GM18519 (cell line): ENCODE measurements around the gene LMO3.
"Not testable (repeated sequence)": the region's sequence is repeated elsewhere in the genome, so short reads cannot be mapped to it uniquely, and the experiment has no call there.

Source experiments
- ATAC-seq: cut with Tn5 transposase; IDR thresholded peaks from one replicate; pipeline ENCODE4 v1.9.1; 2021; ENCODE audit warnings: mild to moderate bottlenecking, moderate library complexity; ENCODE audit not compliant: unreplicated experiment, low FRiP score

LMO3 gene

DNA sequence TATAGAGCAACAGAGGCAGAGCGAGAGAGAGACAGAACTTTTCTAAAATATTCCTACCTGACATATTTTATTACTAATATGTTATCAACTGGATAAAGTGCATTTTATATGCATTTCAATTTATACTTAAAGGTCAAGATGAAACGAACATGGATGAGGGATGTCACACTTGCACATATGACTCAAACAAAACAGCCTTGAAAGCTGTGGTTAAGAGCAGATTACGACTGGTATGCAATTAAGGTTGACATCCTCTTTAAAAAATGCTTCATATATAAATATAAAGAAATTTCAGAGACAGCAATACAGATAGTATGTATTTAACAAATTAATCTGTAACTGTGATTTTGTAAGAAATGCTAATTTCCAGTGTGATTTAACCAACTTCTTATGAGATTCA lies 52.5 kb downstream of the LMO3 start:
- ATAC-seq, result no peak

DNA sequence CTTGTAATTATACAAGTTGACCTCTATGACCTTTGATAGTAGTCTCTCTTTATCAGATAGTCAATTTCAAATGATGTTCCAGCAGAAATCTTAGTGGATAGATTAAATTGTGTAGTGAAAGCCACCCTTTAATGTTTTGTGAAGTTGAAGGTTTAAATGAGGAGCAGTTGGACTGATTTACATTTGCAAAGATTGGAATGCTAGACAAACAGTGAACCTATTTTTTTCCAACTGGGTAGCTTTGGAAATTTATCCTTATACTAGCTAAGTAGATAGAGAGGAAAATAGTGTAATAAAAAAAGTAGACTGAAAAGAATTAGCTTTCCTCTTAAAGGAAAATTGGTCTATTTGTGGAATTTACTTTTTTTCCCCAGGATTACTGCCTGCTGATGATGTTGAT lies 53.7 kb downstream of the LMO3 start:
- no peak for ATAC-seq

GRCh38 chr12:16545836-16546235 lies 60.1 kb downstream of the LMO3 start:
- ATAC-seq, result no peak

- no peak for ATAC-seq
These were observed 63.4 kb downstream of the LMO3 start for GRCh38 chr12:16542586-16542985.

DNA sequence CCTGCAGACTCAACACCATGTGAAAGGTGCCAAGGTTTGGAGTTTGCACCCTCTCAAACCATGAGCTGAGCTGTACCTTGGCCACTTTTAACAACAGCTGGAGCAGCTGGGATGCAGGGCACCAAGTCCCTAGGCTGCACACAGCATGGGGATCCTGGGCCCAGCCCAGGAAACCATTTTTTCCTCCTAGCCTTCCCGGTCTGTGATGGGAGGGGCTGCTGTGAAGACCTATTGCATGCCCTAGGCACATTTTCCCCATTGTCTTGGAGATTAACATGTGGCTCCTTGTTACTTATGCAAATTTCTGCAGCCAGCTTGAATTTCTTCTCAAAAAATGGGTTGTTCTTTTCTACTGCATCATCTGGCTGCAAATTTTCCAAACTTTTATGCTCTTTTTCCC lies 68.3 kb downstream of the LMO3 start:
- not testable (repeated sequence) for ATAC-seq

- ATAC-seq, result no peak
These were observed 74.3 kb downstream of the LMO3 start for GRCh38 chr12:16531621-16532020.

- no peak for ATAC-seq
These were observed 75.6 kb downstream of the LMO3 start for GRCh38 chr12:16530268-16530850.

GRCh38 chr12:16526693-16527092 lies 79.3 kb downstream of the LMO3 start:
- no peak for ATAC-seq

DNA sequence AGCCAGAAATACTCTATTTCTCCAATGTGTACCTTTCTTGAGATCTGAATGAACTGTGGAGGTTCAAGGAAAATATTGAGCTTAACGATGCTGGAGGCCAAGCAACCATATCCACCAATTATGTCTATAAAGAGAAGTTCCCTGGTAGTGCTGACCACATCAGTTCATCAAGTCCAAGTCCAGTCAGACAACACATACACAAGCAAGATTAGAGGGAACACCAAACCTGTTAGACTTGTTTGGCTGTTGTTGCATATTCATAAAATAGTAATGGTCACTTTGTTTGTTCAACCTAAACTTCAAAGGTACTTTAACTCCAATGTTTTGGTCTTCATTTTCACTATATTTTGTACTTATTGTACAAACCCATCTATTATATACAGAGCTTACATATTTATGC lies 81.6 kb downstream of the LMO3 start:
- no peak for ATAC-seq

DNA sequence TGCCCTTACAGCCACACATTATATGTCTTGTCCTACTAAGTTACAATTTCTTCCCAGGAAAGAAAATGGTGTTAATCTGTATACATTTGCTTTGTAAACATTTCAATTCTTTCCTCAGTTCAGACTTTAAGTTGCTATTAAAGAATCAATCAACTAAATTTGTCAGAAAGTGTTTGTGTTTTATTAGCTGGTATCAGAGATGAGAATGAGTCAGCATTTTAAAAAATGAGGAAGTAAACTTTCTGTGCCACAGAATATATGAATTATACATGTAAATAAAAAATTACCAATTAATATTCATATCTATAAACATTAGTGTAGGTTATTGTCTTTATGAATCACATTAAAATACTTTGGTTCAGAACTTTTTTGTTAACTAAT lies 82.0 kb downstream of the LMO3 start:
- no peak for ATAC-seq

- no peak for ATAC-seq
These were observed 82.5 kb downstream of the LMO3 start for GRCh38 chr12:16523284-16523950.

DNA sequence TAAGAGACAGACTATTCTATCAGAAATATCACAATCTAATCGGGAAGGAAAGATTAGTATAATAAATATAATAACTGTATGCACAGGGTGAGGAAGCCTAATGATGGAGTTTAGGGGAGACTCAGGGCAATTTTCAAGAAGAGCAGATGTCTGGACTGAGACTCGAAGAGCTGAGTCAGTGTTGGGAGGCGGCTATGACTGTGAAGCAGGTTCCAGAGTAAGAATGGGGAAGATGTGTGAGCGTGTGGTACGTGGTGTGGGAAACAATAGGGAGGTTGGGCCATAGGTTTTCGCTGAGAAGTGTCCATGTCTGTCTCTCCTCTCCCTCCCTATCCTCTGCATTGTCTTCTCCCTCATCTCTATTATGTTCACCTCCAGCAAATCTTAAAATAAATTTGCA lies 85.6 kb downstream of the LMO3 start:
- no peak for ATAC-seq

DNA sequence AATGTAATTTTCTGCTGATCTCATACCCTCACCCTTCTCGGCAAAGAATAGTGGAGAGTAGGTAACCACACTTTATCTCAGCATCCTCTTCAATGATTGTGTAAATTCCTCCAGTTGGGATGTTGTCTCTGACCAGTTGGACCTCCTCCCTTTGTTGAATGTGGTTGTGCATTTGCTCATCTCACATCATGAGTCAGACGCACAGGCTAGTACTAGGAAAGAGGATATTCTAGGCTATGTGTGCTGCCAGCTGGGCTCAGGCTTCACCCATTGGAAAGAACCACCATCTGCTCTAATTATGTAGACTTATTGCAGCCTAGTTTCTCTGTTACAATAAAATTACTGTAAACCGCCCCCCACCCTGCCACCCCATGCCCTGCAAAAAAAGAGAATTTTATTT lies 90.3 kb downstream of the LMO3 start:
- ATAC-seq, result no peak

DNA sequence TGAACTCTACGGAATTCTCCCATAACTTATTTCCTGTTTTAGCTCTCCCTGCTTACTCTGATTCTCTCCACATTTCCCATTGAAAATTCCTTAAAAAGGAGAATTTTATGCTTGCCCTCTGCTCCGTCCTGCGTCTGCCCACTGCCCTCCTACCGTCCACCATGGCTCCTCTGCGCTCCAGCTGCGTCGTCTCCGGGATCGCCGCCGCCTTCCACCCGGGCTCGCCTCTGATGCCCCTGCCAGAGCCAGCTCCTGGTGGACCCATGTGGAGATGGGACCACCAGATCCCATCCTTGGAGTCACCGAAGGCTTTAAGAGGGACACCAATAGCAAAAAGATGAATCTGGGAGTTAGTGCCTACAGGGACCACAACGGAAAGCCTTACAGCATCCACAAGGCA lies 92.7 kb downstream of the LMO3 start:
- no peak for ATAC-seq

DNA sequence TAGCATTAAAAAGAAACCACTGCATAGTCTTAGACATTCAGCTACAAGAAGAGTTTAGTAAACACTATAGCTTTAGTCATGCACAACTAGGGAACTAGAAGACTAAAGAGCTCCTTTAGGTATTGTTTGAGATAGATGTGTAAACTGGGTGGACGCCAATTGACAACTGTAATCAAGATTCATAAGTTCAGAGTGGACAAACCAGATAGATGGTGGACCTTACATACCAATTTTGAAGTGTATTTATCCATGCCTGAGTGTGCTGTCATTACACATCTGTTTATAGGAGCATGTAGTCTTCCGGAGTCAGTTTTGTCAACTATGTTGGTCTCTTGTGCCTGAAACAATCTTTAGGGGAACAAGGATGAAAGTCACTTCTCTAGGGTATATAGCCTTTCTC lies 96.6 kb downstream of the LMO3 start:
- no peak for ATAC-seq

GRCh38 chr12:16506394-16506793 lies 99.6 kb downstream of the LMO3 start:
- no peak for ATAC-seq

- no peak for ATAC-seq
These were observed 101.8 kb downstream of the LMO3 start for GRCh38 chr12:16504200-16504599.

- ATAC-seq, result no peak
These were observed 106.4 kb downstream of the LMO3 start for GRCh38 chr12:16499611-16500010.
